Activated T-helper 9 cell treated with anti-CD3 and anti-CD28 coated beads, Interleukin-2, amount 50 U/mL, for 16 hours (primary cell): ENCODE data around the gene SLC10A1.

Source experiments
- DNase-seq: peaks from one replicate; pipeline ENCODE4 v3.0.0-alpha.2; 2020; ENCODE audit warnings: low read depth

SLC10A1 gene

DNA sequence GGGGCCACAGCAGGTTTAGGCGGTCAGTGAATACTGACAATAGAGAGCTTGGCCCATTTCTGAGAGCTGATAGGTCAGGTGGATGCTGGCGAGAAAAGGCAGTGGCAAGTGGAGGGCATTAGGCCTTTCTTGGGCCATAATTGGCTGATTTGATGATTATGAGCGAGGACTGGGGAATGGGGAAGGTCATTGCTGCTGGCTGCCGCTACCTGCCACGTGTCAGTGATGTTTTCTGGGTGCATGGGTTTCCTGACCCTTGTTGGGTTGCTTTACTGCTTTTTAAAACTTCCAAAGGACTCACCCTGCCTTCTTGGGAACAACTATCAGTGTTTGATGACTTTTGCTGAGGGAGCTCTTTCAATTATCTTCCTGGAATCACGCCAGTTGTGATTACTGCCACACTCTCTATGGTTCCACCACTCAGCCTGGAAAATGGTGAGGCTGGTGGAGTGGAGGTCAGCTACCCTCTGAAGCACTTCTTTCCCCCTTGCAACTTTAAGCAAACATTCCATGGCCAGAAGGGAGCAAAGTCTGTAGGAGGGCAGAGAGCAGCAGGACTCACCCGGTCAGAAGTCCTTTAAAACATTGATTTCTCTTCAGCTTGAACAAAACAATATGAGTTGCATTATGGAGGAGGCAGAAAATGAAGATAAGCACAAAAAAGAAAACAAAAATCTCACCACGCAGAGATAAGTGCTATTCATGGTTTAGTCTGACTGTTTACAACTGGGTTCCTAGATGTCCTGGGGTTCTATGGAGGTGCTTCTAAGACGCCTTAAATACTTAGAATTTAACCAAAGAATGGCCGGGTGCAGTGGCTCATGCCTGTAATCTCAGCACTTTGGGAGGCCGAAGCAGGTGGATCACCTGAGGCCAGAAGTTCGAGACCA lies 12.1 kb upstream of the SLC10A1 start:
- DNase-seq, result no peak

DNA sequence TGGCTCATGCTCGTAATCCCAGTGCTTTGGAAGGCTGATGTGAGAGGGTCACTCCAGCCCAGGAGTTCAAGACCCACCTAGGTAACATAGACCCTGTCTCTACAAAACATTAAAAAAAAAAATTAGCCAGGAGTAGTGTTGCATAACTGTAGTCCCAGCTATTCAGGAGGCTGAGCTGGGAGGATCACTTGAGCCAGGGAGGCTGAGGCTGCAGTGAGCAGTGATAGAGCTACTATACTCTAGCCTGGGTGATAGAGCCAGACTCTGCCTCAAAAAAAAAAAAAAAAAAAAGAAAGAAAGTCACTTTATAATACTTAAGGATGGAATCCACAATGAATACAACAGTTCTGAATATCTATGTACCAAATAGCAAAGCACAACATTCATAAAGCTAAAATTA lies 10.2 kb upstream of the SLC10A1 start:
- no peak for DNase-seq

DNA sequence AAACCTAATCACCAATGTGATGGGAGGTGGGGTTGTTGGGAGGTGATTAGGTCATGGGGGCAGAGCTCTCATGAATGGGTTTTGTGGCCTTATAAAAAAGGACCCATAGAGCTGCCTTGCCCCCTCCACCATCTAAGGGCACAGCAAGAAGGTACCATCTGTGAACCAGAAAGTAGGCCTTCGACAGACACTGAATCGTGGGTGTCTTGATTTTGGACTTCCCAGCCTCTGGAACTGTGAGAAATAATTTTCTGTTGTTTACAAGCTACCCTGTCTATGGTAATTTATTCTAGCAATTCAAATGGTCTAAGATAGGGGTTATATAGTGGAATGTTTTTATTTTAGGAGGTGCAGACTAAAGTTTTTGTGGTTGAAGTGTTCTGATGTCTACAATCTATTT lies 7.9 kb upstream of the SLC10A1 start:
- no peak for DNase-seq

DNA sequence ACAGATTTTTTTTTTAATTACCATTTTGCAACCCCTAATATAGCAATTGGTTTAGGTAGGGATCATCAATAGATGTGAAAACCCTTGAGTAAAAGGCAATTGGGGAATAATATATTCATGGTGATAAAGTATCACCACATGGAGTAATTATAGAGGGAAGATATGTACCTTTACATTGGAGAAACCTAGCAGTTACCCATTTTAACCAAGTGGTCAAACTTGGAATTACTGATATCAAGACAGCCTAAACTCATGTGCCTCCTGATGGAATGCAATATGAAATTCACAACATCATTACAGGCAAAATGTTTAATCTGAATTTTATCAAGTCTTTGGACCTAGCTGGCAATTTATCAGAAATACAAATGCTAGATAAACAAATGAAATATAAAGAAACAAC lies 6.7 kb upstream of the SLC10A1 start:
- no peak for DNase-seq

DNA sequence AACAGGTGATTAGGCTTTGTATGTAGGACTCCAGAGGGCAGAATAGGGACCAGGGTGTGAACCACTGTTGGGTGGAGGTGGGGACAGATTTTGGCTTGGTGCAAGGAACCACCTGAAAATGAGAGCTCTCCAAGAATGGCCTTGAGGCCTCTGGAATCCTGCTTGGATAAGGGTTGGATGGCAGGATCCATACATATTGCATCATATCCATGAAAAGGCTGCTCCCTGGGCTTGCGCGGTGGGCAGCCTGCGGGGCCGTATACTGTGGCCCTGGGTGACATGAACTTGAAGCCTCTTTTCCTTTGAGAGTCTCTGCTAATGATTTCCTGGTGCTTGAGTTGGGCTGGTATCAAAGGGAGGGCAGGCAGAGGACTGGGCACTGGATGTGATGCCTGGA lies 1.3 kb upstream of the SLC10A1 start:
- no peak for DNase-seq

DNA sequence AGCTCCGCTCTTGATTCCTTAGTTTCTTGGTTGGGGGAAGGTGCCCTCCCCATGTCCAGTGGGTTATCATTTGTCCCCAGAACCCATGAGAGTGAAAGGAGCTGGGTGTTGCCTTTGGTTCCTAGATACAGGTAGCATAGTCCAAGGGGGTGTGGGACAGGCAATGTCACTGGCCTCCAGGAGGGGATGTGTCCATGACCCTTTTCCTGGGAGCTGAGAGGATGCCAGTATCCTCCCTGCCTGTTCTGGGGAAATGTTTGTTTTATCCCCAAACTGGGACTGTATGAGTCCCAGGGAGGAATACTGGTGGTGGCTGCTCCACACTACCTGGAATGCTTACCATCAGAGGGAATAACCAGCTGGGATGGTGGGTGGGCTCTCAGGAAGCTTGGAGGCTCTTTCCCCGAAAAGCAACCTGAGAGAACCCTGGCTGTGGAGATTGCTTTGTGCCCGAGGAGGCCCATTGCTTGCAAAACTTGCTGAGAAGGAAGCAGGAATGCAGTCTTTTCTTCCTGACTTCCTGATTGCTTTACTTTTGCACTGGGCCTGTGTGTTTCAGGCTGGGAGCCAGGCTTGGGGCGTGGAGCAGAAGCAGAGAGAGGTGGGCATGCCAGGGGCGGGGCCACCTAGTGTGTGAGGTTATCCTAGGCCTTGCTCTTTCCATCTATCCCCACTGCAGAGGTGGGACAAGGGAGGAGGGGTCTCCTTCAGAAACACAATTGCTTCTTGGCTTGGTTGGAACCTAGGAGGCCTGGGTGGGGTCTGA lies 715 bp upstream of the SLC10A1 start:
- no peak for DNase-seq

DNA sequence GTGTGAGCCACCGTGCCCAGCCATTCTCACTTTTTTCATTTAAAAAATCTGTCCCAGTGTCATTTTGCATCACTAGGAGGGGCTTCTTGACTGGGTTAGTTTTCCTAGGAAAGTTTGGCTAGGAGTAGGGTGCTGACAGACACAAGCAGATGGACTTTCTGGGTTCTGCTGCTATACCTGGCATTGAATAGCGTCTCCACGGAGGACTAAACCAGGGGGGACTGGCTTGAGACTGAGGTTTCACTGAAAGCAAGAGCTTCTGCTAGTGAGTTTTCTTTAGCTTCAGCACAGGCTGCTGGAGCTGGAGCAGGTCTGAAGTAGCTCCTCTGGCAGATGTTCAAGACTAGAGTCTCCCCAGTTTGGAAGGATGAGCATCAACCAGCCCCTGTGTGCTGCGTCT lies 1.4 kb downstream of the SLC10A1 start:
- DNase-seq, result no peak

DNA sequence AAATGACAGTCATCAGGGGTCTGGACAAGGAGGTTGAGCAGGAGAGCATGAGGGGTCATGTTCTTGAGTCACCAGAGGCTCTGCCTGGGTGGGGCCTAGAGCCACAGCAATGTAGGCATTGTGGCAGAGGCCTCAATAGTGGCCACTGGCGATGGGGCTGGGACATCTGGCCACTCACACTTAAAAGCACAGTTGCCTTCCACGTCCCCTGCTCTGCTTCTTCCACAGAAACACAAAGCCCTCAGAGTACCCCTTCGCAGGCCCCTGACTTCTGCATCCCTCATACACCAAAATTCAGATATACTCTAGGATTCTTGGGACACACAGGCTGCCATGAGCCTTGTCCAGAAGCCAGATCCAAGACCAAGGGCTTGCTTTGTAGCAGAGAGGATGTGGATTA lies 2.2 kb downstream of the SLC10A1 start:
- no peak for DNase-seq

DNA sequence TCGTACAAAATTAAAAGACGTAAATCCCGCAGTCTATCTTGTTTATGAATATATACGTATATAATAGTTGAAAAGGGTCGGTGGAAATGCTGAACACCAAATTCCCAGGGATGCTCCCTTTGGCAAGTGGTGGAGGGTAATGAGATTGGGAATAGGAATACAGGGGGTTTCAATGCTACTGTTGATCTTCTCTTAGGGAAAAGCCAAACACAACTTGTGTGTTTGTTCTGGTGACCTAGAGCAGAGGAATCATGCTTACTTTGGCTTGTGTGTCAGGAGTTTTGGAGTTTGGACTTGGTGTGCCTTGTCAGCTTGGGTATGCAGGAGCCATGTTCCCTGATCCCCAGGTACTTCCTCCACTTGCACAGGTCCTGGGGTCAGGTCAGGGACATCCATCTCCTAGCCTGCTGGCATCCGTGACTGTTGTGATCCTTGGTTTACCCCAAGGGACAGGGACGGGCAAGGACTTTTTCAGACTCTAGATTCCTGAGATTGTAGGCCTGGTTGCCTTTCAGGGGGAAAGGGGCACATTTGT lies 4.1 kb downstream of the SLC10A1 start:
- DNase-seq, result no peak

DNA sequence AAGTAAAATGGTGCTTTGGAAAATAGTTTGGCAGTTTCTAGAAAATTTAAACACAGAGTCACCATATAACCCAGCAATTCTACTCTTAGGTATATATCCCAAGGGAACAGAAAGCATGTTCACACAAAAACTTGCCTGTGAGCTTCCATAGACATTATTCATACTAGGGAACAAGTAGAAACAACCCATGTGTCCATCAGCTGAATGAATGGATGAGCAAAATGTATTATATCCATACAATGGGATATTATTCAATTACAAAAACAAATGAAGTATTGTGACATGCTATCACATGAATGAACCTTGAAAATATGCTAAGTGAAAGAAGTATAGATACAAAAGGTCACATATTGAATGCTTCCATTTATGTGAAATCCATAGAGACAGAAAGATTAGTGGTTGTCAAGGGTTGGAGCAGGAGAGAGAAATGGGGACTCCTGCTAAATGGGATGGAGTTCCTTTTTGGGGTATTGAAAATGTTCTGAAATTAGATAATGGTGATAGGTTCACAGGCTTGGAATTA lies 7.9 kb downstream of the SLC10A1 start:
- no peak for DNase-seq

DNA sequence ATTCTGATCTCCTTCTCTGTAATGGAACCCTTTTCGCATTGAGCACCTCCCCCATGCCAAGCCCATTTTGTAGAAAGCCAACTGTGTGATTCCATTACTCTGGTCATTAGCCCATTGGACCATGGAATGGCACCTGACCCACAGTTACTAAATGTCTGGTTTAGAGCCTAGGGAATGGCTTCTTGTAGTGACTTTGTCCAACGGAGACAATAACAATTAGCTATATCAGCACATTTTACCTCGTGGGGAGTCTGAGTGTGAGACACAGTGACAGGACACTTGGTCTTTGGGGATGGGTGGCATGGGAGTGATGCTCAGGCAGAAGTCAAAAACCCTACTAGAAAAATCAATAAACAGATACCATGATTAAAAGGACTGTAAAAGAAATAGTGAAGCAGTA lies 10.4 kb downstream of the SLC10A1 start:
- DNase-seq, result no peak

DNA sequence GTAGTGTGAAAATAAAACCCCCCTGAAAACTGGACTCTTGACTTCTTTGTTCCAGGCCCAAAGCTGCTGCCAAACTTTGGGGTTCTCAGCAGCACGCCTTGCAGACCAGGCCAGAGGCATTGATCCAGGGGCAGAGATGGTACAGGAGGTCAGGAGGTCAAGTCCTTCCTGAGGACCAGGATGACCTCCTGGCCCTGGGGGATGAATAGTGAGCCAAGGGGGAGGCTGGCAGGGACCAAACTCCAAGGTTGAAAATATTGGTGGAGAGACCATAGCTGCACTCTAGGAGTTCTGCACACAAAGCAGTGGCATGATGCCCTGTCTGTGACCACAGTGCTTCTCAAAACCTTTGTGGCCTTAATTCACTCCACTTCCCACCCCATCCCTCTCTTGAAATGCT lies 12.1 kb downstream of the SLC10A1 start:
- no peak for DNase-seq

DNA sequence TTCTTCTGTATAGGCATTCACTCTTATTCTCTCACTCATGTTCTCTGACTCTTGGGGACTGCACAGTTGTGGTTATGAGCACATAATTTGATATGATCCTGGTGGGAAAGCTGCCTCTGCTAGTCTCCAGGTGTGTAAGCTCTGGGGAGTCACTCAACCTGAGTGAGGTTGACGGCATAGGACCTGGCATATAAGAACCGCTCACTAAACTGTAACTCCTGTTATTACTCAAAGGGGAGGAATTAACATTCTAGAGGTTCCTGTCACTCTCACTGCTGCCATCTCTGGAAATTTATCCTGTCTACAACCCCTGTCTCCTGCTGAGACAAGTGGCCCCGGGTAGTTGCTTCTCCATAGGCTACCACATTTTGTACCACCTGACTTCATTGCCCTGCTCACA lies 16.1 kb downstream of the SLC10A1 start:
- DNase-seq, result no peak

DNA sequence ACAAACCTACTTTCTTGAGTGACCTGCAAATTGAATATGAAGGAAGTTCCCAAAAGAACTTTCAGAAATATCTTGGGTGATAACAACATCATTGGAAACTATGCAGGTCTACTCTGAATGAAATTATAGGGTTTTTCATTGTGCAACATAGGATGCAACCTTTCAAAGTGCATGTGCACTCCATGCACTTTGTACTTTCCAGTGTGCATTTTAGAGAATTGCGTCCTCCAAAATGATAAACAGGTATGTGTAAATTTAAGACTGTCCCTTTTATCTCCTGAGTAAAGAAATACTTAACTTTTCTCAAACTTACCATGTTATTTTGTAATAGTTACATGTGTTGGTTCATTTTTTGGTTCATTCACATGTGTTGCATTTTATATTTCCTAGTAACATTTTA lies 16.9 kb downstream of the SLC10A1 start:
- DNase-seq, result no peak

DNA sequence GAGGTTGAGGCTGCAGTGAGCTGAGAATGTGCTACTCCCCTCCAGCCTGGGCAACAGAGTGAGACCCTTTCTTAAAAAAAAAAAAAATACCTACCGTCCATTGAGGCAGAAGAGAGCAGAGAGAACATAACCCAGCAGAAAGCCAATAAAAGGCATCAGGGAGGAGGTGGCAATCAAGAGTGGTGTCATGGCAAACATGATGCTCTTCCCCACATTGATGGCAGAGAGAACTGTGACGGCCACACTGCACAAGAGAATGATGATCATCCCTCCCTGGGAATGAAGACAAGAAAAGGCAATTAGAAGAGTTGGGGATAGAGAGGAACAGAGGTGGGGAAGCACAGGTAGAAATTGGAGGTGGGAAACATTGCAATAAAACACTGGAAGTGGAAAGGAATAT lies 18.0 kb downstream of the SLC10A1 start:
- no peak for DNase-seq

DNA sequence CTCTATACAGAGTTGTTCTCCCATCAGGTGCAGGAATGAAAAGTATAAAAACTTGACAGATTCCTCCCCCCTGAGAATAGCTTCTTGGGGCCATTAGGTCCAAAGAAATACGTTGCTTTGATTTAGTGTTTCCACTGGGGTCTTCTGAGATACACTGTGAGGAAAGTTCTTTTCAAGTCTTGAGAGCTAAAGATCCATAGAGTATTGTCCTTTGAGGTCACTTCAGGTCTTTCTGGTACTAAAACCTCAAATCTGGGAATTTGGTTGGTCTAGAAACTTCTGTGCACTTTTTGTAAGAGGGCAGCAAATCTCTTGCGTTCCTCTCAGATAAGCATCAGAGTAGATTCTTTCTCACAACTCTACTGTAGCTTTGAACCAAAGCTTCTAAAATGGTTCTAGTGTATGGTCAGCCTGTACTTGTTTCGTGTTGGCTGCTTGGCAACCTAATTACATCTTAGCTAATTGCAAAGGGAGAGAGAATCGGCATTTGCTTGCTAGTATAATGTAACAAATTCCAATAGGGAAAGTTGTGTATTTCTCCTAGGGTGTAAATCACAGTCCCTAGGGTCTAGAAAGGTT lies 20.1 kb downstream of the SLC10A1 start:
- no peak for DNase-seq

DNA sequence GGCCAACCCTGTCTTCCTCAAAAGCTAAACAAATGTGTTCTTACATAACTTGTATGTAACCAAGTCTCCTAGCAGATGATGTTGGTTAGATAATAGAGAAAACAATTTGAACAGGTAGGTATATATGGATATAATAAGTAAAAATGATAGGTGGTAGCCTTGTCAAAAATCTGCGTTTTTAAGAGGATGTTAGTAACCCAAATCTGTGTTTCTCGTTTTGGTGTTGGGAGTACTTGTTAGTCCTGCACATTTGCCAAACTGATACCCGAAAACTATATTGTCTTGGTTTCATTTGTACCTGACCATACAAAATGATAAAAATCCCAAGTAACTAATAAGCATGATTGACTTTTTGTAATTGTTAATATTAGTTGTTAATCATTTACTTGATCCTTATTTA lies 22.0 kb downstream of the SLC10A1 start:
- DNase-seq, result no peak

DNA sequence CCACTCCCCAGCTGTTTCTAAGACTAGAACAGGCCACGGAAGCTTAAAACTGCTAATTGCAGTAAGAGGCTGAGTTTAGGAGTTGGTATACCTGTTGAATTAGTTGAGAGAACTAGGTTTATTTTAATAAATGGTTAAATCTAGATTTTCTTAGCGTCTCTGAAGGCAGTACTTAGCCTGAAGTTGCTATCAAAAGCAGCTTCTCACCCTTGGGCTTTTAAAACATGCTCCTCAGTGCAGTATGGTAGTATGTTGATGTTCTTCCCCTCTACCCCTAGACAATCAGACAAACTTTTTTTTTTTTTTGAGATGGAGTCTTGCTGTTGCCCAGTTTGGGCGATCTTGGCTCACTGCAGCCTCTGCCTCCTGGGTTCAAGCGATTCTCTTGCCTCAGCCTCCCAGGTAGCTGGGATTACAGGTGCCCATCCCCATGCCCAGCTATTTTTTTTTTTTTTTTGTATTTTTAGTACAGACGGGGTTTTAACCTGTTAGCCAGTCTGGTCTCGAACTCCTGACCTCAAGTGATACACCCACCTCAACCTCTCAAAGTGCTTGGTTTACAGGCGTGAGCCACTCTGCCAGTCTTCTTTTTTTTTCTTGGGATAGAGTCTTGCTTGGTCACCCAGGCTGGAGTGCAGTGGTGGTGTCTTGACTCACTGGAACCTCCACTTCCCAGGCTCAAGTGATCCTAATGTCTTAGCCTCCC lies 23.3 kb downstream of the SLC10A1 start:
- DNase-seq, result no peak

DNA sequence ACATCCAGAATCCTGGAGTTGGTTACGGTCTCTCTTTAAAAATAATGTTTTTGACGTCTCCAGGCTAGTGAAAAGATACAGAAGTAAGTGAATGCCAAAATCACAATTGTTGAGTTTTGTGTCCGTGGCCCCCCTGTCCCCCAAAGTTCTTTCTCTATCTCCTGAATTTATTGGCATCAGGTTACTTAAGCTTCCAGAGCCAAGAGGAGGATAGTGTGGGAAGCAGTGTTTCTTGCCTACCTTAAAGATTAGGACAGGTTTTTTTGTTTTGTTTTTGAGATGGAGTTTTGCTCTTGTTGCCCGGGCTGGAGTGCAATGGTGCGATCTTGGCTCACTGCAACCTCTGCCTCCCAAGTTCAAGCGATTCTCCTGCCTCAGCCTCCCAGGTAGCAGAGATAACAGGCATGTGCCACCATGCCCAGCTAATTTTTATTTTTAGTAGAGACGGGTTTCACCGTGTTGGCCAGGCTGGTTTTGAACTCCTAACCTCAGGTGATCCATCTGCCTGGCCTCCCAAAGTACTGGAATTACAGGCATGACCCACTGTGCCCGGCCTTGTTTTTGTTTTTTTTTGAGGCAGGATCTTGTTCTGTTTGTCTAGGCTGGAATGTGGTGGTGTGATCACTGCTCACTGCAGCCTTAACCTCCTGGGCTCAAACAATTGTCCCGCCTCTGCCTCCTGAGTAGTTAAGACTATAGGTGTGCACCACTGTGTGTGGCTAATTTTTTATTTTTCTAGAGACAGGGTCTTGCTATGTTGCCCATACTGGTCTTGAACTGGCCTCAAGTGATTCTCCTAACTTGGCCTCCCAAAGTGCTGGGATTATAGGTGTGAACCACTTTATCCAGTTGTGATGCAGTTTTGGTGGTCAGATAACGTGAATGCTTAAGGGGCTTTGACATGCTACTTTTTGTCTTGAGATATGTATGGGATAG lies 24.7 kb downstream of the SLC10A1 start:
- no peak for DNase-seq

DNA sequence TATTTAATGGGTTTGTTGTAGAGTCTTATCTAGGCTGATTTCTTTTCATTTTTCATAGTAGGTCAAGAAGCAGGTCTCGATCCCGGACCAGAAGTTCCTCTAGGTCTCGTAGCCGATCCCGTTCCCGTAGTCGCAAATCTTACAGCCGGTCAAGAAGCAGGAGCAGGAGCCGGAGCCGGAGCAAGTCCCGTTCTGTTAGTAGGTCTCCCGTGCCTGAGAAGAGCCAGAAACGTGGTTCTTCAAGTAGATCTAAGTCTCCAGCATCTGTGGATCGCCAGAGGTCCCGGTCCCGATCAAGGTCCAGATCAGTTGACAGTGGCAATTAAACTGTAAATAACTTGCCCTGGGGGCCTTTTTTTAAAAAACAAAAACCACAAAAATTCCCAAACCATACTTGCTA lies 25.9 kb downstream of the SLC10A1 start:
- no peak for DNase-seq

DNA sequence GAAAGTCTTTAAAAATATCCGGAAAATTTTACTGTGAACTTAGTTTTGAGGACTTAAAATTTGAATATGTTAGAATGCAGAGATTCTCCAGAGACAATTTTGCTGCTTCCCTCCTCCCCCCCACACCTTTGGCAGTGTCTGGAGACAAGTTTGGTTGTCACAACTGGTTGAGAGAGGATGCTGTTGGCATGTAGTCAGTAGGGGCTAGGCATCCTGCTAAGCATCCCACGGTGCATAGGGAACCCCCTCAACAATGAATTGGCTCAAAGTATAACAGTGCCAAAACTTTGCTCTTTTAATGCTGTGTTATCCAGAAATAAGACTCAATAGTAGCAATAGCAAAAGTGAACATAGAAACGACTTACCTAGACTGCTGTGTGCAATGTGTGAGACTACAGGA lies 26.5 kb downstream of the SLC10A1 start:
- DNase-seq, result no peak
